ENCODE data around the gene FOXP1.
A peak's percentile ranks its signal among the peaks of the same experiment; 100 is the strongest.

Gene FOXP1

DNA sequence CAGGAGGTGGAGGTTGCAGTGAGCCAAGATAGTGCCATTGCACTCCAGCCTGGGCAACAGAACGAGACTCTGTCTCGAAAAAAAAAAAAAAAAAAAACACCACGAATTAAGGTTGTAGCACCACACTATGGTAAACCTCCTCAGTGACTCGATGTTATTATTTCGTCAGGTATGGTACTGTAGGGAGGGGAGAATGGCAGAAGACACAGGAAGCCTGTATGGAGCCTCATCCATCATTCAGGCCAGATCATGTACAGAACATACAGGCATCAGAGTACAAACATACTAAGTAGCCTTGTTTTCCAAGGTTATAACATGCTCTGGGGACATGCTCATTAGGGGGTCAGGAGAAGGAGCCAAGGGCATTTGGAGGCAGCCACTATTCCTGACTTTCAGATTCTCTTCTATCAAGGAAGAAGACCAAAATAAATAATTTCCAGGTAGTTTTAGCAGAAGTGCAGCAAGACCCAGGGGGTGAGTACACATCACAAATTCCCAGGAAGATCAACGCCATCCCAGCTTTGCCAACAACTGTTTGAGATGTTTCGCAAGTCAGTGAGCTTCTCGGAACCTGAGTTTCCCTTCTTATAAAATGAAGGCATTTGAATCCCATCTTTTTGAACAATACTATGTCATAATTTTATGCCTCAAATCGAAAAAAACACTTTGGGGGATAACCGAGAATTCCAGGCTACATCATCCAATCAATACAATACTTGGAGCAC lies 79.8 kb downstream of the FOXP1 start:
- DNase-seq: no peak

DNA sequence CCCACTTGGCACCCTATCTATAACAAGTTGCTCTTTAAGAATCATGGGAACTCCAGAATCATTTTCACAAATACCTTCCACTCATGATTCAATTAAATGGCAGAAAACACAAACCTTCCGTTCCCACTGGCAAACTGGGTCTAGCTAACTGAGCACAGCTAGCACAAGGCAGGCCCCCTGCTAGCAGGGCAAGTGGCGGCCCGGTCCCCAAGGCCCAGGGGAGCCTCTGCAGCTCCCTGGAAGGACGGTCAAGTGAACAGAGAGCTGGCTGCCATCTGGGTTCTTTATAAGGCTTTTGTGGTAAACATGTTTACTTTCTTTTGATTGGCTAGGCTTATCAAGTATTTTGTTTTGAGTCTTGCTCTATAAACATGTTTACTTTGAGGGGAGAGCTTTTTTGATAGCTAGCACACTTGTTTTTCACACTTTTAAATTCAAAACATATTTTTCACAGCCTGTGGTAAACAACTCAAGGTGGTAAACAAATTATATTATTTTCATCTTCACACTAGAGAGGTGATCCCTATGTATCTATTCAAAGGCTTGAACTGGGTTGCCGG lies 81.4 kb downstream of the FOXP1 start:
- DNase-seq: no peak

DNA sequence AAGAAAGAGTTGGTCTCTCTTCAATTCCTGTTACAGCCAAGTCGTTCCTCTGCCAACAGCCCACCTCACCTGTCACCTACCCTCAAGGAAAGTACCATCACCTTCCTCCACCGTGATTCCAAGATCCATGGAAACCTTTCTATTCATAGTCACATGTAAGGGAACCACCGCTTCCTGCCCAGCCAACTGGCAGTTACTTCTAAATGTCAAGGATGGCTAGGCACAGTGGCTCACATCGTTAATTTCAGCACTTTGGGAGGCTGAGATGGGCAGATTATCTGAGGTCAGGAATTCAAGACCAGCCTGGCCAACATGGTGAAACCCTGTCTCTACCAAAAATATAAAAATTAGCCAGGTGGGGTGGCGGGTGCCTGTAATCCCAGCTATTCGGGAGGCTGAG lies 82.8 kb downstream of the FOXP1 start:
- DNase-seq: no peak

GRCh38 chr3:71499227-71499876 lies 84.2 kb downstream of the FOXP1 start:
- DNase-seq: no peak

DNA sequence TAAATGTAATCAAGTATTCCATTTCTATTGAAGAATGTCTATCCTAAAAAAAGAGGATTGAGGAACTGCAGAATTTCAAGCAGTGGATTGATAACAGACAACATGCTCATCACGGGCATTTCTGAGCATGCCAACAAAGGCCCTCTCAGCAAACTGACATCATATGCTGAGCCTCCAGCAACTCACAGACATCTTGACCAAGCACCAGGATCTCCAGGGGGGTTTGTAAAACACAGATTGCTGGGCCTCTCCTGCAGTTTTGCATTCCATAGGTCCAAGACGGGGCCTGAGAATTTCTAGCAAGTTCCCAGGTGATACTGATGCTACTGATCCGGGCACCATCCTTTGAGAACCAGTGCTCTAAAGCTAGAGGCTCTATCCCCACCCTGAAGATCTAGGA lies 85.0 kb downstream of the FOXP1 start:
- DNase-seq: peak in 2 of 14 donors; percentile 10 to 35

DNA sequence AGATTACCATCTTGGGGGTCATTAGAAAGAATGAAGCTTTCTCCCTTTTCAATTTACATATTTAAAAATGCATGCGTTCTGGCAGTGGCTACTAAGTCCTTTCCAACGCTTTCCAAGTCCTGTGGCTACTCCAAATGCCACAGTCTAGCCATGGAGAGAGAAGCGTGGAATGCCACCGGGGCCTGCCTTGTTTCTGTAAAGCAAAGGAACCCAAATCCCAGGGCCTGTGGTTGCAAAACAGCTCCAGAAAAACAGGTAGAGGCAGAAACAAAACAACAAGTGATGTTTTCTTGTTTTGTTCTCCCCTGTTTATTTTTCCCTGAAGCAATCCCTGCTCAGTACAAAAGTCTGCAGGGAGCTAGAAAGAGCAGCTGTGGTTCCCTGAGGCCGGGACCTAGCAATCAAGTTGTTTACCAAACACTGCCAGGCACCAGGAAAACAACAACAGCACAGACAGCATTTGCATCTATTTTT lies 85.5 kb downstream of the FOXP1 start:
- peak in 4 of 14 donors; percentile 17 to 35 (median 22) for DNase-seq

DNA sequence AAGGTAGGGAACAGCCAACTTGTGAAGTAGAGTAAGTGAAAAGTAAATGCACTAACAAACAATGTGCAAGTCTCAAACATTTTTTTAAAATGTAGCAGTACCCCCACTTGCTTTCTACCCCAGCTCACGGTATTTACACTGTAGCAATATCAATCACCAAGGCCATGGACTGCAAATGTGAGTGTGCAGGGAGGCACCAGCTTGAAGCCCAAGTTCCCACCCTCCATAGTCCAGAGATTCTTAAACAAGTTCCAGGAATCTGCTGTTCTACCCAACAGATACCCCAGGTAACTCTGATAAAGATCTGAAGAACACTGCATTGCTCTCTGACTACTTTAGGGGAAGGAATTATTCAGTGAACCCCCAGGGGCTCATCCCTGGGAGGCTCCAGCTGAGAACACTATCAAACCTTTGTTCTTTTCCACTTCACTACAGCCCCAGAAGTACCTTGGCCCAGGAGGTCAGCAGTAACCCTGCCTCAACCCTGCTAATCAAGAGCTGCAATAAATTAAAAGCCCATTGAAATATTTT lies 86.1 kb downstream of the FOXP1 start:
- DNase-seq: no peak

- DNase-seq: no peak
Measured at GRCh38 chr3:71495708-71496472, 87.6 kb downstream of the FOXP1 start.

GRCh38 chr3:71494212-71494611 lies 89.3 kb downstream of the FOXP1 start:
- DNase-seq: no peak

DNA sequence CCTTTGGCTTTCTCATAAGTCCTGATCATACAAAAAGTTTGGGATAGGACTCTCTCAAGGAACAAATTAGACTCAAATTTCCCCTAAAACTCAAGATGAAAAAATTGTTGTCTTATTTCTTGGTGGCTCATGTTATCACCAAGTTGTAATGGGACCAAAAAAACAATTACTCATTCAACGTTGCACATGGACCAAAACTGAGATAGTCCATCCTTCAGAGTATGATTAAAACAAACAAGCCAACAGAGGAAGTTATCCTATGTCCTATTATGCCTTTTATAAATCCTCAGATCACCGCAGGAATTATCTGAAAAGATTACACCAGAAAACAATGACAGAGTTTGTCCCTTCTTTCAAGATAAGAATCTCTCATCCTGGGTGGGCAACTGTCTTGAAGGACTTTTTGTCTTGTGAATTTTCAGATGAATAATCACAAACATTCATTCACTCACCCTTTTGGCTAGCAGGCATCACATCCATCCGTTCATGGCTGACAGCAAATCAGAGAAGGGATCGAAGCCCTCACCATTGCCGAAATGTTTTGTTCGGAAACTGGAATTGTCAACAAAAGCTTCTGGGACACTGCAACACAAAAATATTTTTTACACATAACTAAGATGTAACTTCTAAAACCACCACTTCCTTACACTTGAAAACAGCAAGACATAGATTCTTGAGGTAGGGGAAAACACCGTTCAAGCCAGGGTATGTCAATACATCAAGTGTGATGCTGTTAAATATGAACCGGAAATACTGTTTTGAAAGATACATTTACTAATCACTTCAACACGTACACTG lies 90.4 kb downstream of the FOXP1 start:
- DNase-seq: no peak

GRCh38 chr3:71492566-71492965 lies 91.0 kb downstream of the FOXP1 start:
- DNase-seq: no peak

DNA sequence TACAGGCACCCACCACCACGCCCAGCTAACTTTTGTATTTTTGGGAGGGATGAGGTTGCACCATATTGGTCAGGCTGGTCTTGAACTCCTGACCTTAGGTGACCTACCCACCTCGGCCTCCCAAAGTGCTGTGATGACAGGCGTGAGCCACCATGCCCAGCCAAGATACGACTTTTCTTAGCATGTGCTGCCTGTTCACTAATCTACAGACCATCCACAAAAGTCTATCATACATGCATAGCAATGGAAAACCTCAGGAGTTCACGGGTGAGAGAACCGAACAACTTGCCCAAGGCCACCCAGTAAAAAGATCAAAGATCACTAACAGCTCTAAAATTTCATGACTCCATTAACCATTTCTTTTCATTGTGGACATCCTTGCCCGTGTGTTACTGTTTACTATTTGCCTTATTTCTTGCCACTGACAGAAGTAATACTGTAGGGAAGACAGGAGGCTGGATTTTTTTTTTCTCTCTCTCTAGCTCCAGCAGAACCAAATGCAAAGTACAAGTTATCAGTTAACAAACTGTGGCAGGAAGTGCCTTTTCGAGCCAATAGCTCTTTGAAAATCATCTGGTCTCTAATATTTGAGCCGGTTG lies 92.3 kb downstream of the FOXP1 start:
- DNase-seq: no peak

DNA sequence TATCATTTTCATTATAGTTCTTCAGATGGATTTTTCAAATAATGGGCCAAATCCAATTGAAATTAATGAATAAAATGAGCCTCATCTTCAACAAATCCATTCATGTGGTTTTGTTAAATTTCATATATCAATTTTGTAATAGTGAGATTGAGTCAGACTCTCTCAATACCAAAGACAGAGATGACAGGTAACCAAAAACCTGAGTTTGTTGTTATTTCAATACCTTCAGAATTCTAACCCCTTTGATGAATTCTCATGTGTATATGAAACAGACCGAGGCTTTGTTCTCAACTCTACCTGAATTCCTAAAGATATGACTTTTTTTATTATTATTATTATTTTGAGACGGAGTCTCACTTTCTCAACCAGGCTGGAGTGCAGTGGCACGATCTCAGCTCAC lies 92.8 kb downstream of the FOXP1 start:
- DNase-seq: no peak

GRCh38 chr3:71489315-71489761 lies 94.2 kb downstream of the FOXP1 start:
- no peak for DNase-seq

GRCh38 chr3:71488882-71489281 lies 94.6 kb downstream of the FOXP1 start:
- DNase-seq: no peak

GRCh38 chr3:71488391-71488809 lies 95.1 kb downstream of the FOXP1 start:
- no peak for DNase-seq

- DNase-seq: no peak
Measured at GRCh38 chr3:71487418-71487817, 96.1 kb downstream of the FOXP1 start.

DNA sequence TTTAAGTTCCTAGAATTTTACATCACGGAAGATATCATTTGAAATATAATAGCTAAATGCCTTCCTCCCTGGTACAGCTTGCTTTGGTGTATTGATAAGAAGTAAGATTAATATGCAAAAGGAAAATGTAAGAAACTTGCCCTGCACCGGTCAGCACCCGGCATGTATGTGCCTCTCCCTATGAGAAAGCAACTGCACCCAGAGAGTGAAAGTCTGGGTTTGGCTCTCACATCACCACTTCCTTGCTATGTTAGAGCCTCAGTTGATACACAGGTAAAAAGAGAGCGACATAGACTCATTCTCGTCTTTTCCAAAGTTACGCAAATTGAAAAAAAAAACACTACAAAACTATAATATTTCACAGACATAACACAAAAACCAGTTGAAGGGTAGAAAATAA lies 96.7 kb downstream of the FOXP1 start:
- DNase-seq: no peak

DNA sequence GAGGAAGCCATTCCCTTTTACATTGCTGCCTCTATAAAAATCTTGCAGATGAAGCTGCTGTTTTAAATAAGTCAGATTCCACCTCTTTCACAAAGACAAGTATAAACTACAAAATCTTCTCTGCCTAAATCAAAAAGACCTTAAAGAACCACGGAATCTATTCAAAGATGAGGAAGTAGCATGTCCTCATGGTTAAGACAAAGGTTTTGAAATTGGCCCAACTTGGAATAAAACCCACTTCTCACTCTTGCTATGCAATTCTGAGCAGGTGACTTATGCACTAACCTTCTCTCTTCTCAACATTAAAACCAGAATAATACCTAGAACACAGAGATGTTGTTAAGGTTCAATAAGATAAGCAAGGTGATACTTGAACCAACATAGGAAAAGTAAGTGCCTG lies 97.6 kb downstream of the FOXP1 start:
- DNase-seq: no peak

DNA sequence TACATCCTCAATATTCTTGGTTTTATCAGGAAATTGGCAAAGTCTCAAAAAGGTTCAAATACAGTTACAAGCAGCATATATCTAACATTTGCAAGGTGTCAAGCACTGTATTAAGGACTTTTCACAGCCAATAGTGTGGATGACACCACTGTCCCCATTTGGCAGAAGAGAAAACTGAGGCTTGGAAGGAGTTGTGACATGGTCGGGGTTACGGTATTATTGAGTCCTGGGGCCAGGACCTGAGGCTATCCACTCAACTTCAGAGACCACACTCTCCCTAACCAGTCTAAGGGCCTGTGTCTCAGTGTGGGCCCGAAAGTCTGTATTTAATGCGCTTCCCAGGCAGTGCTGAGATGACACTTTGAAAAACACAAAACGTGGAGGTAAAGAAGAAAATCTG lies 99.1 kb downstream of the FOXP1 start:
- DNase-seq: no peak

- no peak for DNase-seq
Measured at GRCh38 chr3:71484047-71484446, 99.5 kb downstream of the FOXP1 start.
